ENCODE data around the gene MAGI3.

MAGI3 gene

GRCh38 chr1:113401067-113401466 is 10.8 kb downstream of the MAGI3 start:
- H3K79me2 ChIP-seq (ENCODE audit: insufficient read depth, low read length): no peaks in the 10 kb centered on the region

DNA sequence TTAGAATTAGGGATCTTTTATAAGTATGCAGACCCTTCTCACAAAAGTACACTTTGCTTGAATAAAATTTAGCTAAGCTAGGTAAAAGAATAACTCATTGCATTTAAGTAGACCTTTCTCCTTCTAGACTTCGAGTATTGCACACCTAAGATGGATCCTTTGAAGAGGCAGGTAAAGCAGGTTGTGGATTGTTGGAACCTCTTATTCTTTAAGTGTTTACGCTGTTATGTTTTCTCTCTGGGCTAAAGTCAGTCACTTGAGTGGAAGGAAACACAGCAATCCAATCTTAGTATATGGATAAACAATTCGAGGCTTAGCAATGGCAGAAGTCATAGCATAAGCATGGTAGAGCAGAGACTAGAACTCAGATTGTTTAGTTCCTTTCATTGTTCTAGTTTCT is 11.4 kb downstream of the MAGI3 start:
- Histone ChIP-seq H3K79me2 (ENCODE audit: insufficient read depth, low read length) (no peaks in the 10 kb centered on the region), H3K9me3 (ENCODE audit: low read length) (no peaks in the 10 kb centered on the region), H3F3A (ENCODE audit: insufficient read depth, low read length) (no peaks in the 10 kb centered on the region), H3K27ac (ENCODE audit: low read depth, low read length, poor library complexity, severe bottlenecking) (no peak overlapping the region), H3K4me3 (ENCODE audit: low read depth, low read length, poor library complexity, severe bottlenecking) (no peak overlapping the region), H3K27me3 (ENCODE audit: insufficient read depth, low read length) (no peaks in the 10 kb centered on the region), H3K9ac (ENCODE audit: low read length) (no peak overlapping the region), H3K36me3 (ENCODE audit: insufficient read depth, low read length) (no peaks in the 10 kb centered on the region), H2AFZ (ENCODE audit: low read length) (no peak overlapping the region), H3K9me2 (ENCODE audit: low read depth, low read length) (no peaks in the 10 kb centered on the region), H3K4me1 (ENCODE audit: insufficient read depth, low read length, severe bottlenecking) (no peaks in the 10 kb centered on the region), H3K4me2 (ENCODE audit: low read length) (no peak overlapping the region), H4K20me1 (ENCODE audit: insufficient read depth, low read length) (no peaks in the 10 kb centered on the region)
- TF ChIP-seq CTCF (IDR thresholded peaks at IDR 0.05; ENCODE audit: low read length) (no peak), EZH2 (IDR thresholded peaks at IDR 0.05; ENCODE audit: borderline replicate concordance, low read length) (no peak)

More at GRCh38 chr1:113401067-113401466, 10.8 kb downstream of the MAGI3 start:
- no peak overlapping the region for H3K27ac ChIP-seq (ENCODE audit: low read depth, low read length, poor library complexity, severe bottlenecking)
- H3K9me2 ChIP-seq (ENCODE audit: low read depth, low read length): no peaks in the 10 kb centered on the region
- H4K20me1 ChIP-seq (ENCODE audit: insufficient read depth, low read length): no peaks in the 10 kb centered on the region
- H3K9me3 ChIP-seq (ENCODE audit: low read length): no peaks in the 10 kb centered on the region
- H3F3A ChIP-seq (ENCODE audit: insufficient read depth, low read length): no peaks in the 10 kb centered on the region
- no peak overlapping the region for H3K9ac ChIP-seq (ENCODE audit: low read length)
- no peaks in the 10 kb centered on the region for H3K27me3 ChIP-seq (ENCODE audit: insufficient read depth, low read length)
- H3K4me3 ChIP-seq (ENCODE audit: low read depth, low read length, poor library complexity, severe bottlenecking): no peak overlapping the region
- H3K4me2 ChIP-seq (ENCODE audit: low read length): no peak overlapping the region
- H2AFZ ChIP-seq (ENCODE audit: low read length): no peak overlapping the region
- H3K36me3 ChIP-seq (ENCODE audit: insufficient read depth, low read length): no peaks in the 10 kb centered on the region
- TF ChIP-seq EZH2 (IDR thresholded peaks at IDR 0.05; ENCODE audit: borderline replicate concordance, low read length) (no peak), CTCF (IDR thresholded peaks at IDR 0.05; ENCODE audit: low read length) (no peak)
- H3K4me1 ChIP-seq (ENCODE audit: insufficient read depth, low read length, severe bottlenecking): no peaks in the 10 kb centered on the region

DNA sequence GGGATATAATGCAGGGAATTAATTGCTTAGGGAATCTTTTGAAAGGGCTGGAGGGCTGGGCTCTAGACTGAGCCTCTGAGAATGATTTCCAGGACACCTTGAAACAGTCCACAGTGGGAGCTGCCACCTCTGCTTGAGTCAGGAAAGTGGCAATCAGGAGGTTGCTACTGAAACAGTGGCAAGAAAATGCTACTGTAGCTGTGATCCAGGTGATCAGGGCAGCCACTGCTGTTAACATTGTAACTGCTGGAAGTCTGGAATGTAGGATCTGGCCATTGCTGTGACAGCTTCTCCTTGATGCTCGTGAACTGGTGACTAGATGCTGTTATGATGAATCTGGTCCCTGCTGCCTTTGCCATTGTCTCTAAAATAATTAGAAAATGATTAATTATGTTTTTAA is 12.8 kb downstream of the MAGI3 start:
- Histone ChIP-seq H3K4me3 (ENCODE audit: low read depth, low read length, poor library complexity, severe bottlenecking) (no peak overlapping the region), H2AFZ (ENCODE audit: low read length) (no peak overlapping the region), H3K27ac (ENCODE audit: low read depth, low read length, poor library complexity, severe bottlenecking) (no peak overlapping the region), H3K9ac (ENCODE audit: low read length) (no peak overlapping the region), H3K4me2 (ENCODE audit: low read length) (no peak overlapping the region), H3K9me2 (ENCODE audit: low read depth, low read length) (no peaks in the 10 kb centered on the region), H4K20me1 (ENCODE audit: insufficient read depth, low read length) (no peaks in the 10 kb centered on the region), H3K27me3 (ENCODE audit: insufficient read depth, low read length) (no peaks in the 10 kb centered on the region), H3K36me3 (ENCODE audit: insufficient read depth, low read length) (no peaks in the 10 kb centered on the region), H3K4me1 (ENCODE audit: insufficient read depth, low read length, severe bottlenecking) (no peaks in the 10 kb centered on the region), H3K79me2 (ENCODE audit: insufficient read depth, low read length) (no peaks in the 10 kb centered on the region), H3F3A (ENCODE audit: insufficient read depth, low read length) (no peaks in the 10 kb centered on the region), H3K9me3 (ENCODE audit: low read length) (no peaks in the 10 kb centered on the region)
- no peak for TF ChIP-seq CTCF (IDR thresholded peaks at IDR 0.05; ENCODE audit: low read length)
- no peak for TF ChIP-seq EZH2 (IDR thresholded peaks at IDR 0.05; ENCODE audit: borderline replicate concordance, low read length)

All from OCI-LY1 (cell line).